OCI-LY1 (cell line): Measurements from ENCODE around the gene LDLRAD3.

Experiments used
- H2AFZ ChIP-seq: fragments of 200-600 bp; sonication (generic), shearing (Covaris generic); 2 replicates; pipeline ENCODE4 v1.6.0; 2014; ENCODE audit warnings: antibody characterized with exemption, mild to moderate bottlenecking, low read length
- H3F3A ChIP-seq: fragments of 200-600 bp; sonication (generic), shearing (Covaris generic); 2 replicates; pipeline ENCODE4 v1.6.0; 2014; ENCODE audit warnings: mild to moderate bottlenecking, antibody characterized with exemption, low read length, moderate library complexity; ENCODE audit not compliant: insufficient read depth
- H3K27ac ChIP-seq: fragments of 200-600 bp; sonication (generic); 2 replicates; pipeline ENCODE4 v1.5.1; 2014; ENCODE audit warnings: low read length, mixed run types, mild to moderate bottlenecking, low read depth; ENCODE audit not compliant: poor library complexity, severe bottlenecking
- H3K27me3 ChIP-seq: fragments of 200-600 bp; sonication (generic); 2 replicates; pipeline ENCODE4 v1.6.0; 2014; ENCODE audit warnings: antibody characterized with exemption, mild to moderate bottlenecking, low read length, moderate library complexity; ENCODE audit not compliant: insufficient read depth
- H3K36me3 ChIP-seq: fragments of 200-600 bp; sonication (generic); 2 replicates; pipeline ENCODE4 v1.6.1; 2014; ENCODE audit warnings: mild to moderate bottlenecking, antibody characterized with exemption, low read length, moderate library complexity, mixed read lengths; ENCODE audit not compliant: insufficient read depth
- H3K4me1 ChIP-seq: fragments of 200-600 bp; sonication (generic); 2 replicates; pipeline ENCODE4 v1.5.1; 2014; ENCODE audit warnings: mild to moderate bottlenecking, low read length, moderate library complexity; ENCODE audit not compliant: insufficient read depth, severe bottlenecking
- H3K4me2 ChIP-seq: fragments of 200-600 bp; sonication (generic), shearing (Covaris generic); 2 replicates; pipeline ENCODE4 v1.6.1; 2014; ENCODE audit warnings: low read length
- H3K4me3 ChIP-seq: fragments of 200-600 bp; sonication (generic); 2 replicates; pipeline ENCODE4 v1.5.1; 2014; ENCODE audit warnings: low read length, low read depth, mild to moderate bottlenecking, mixed read lengths; ENCODE audit not compliant: poor library complexity, severe bottlenecking
- H3K79me2 ChIP-seq: fragments of 200-600 bp; shearing (Covaris generic); 2 replicates; pipeline ENCODE4 v1.6.1; 2016; ENCODE audit warnings: mixed run types, low read length, mixed read lengths; ENCODE audit not compliant: insufficient read depth
- H3K9ac ChIP-seq: fragments of 200-600 bp; sonication (generic), shearing (Covaris generic); 2 replicates; pipeline ENCODE4 v1.6.1; 2014; ENCODE audit warnings: mild to moderate bottlenecking, low read length, mixed read lengths
- H3K9me2 ChIP-seq: fragments of 200-600 bp; sonication (generic), shearing (Covaris generic); 2 replicates; pipeline ENCODE4 v1.6.1; 2014; ENCODE audit warnings: low read depth, mild to moderate bottlenecking, low read length, mixed read lengths
- H3K9me3 ChIP-seq: fragments of 200-600 bp; shearing (Covaris generic); 2 replicates; pipeline ENCODE4 v1.6.1; 2014; ENCODE audit warnings: low read length, mixed read lengths
- H4K20me1 ChIP-seq: fragments of 200-600 bp; sonication (generic), shearing (Covaris generic); 2 replicates; pipeline ENCODE4 v1.6.0; 2016; ENCODE audit warnings: mild to moderate bottlenecking, low read length; ENCODE audit not compliant: insufficient read depth
- CTCF ChIP-seq: fragments of 200-600 bp; sonication (generic), shearing (Covaris generic); IDR thresholded peaks from 2 replicates; pipeline ENCODE4 v1.5.1; 2017; ENCODE audit warnings: mild to moderate bottlenecking, antibody characterized with exemption, low read length, moderate library complexity, mixed read lengths
- EZH2 ChIP-seq: fragments of 200-600 bp; sonication (generic), shearing (Covaris generic); IDR thresholded peaks from 2 replicates; pipeline ENCODE4 v1.8.0; 2017; ENCODE audit warnings: borderline replicate concordance, mixed run types, mild to moderate bottlenecking, antibody characterized with exemption, low read length, moderate library complexity, mixed read lengths

Gene LDLRAD3

DNA sequence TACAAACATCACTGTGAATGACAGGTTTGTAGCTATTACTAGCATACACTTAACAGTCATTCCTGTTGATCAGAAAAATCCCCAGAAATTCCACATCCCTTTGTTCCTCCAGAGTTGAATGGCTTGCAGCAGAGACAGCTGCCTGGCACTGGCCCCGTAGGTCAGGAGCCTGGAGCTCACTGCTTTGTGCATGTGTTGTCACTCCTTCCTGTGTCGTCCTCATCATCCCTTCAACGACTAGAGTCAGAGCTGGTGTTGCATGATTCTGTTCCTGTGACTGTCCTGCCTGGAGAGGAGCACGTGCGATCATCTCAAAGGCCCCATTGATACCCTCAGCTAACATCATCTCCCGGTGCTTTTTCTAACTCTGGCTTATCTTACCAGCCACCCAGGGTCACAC is 58.3 kb downstream of the LDLRAD3 start:
- H3K27ac ChIP-seq: no peak overlapping the region
- no peak overlapping the region for H3K9ac ChIP-seq
- H3K4me1 ChIP-seq: no peaks in the 10 kb centered on the region
- H3F3A ChIP-seq: no peaks in the 10 kb centered on the region
- TF ChIP-seq EZH2 (no peak), CTCF (no peak)
- no peak overlapping the region for H3K4me3 ChIP-seq
- no peaks in the 10 kb centered on the region for H4K20me1 ChIP-seq
- no peaks in the 10 kb centered on the region for H3K27me3 ChIP-seq
- H3K9me2 ChIP-seq: no peaks in the 10 kb centered on the region
- no peak overlapping the region for H2AFZ ChIP-seq
- no peak overlapping the region for H3K4me2 ChIP-seq
- H3K9me3 ChIP-seq: no peaks in the 10 kb centered on the region
- no peaks in the 10 kb centered on the region for H3K79me2 ChIP-seq
- no peaks in the 10 kb centered on the region for H3K36me3 ChIP-seq

DNA sequence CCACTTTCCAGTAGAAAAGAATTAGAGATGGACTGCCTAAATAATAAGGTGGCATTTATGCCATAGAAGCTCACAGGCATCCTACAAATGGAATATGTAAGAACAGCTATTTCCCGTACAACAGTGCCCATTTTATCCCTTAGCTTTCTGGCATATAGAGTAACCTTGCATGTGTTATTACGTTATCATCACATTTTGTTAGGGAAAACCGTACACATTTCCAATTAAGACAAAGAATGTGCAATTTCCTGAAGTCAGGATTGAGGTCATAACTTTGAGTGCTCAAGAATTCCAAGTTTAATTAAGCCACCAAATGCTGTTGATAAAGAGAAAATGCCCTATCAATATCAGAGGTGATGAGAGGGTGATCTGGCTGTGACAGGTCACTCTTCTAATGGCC is 58.9 kb downstream of the LDLRAD3 start:
- Histone ChIP-seq H3K27me3 (no peaks in the 10 kb centered on the region), H3K9ac (no peak overlapping the region), H3K79me2 (no peaks in the 10 kb centered on the region), H3K4me1 (no peaks in the 10 kb centered on the region), H3K36me3 (no peaks in the 10 kb centered on the region), H4K20me1 (no peaks in the 10 kb centered on the region), H3F3A (no peaks in the 10 kb centered on the region), H3K27ac (no peak overlapping the region), H2AFZ (no peak overlapping the region), H3K9me3 (no peaks in the 10 kb centered on the region), H3K4me2 (no peak overlapping the region), H3K4me3 (no peak overlapping the region), H3K9me2 (no peaks in the 10 kb centered on the region)
- TF ChIP-seq CTCF (no peak), EZH2 (no peak)

DNA sequence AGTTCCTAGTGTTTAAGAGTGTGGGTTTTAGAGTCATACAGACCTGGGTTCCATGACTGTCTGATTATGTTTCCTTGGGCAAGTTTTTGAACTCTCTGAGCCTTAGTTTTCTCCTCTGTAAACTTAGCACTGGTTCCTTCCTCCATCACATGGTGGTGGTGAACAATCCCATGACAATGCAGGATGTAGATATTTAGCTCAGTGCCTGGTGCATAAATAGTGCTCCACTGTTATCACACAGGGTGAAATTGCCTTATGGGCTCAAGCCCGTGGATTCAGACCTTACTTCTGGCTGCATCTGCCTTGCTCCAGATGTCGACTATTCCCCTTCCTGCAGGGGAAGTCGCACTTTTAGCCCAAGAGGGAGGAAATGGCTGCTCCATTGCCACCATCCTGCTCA is 62.7 kb downstream of the LDLRAD3 start:
- H3F3A ChIP-seq: no peaks in the 10 kb centered on the region
- no peaks in the 10 kb centered on the region for H3K4me1 ChIP-seq
- H3K36me3 ChIP-seq: no peaks in the 10 kb centered on the region
- H3K27ac ChIP-seq: no peak overlapping the region
- H3K27me3 ChIP-seq: no peaks in the 10 kb centered on the region
- no peak overlapping the region for H3K4me2 ChIP-seq
- H4K20me1 ChIP-seq: no peaks in the 10 kb centered on the region
- TF ChIP-seq EZH2: no peak
- TF ChIP-seq CTCF: no peak
- H3K79me2 ChIP-seq: no peaks in the 10 kb centered on the region
- no peaks in the 10 kb centered on the region for H3K9me2 ChIP-seq
- no peaks in the 10 kb centered on the region for H3K9me3 ChIP-seq
- no peak overlapping the region for H2AFZ ChIP-seq
- no peak overlapping the region for H3K4me3 ChIP-seq
- no peak overlapping the region for H3K9ac ChIP-seq
